A549 (cell line): Measurements from ENCODE around the gene SLC8A2. TPM values are rescaled to one million over a fixed set of nuclear protein-coding genes. Genes with fewer than 3 reads are reported as not detected.

ENCODE experiments used
- ATAC-seq, 2 experiments: fragments of 200-7000 bp in 1 of 2; fragments of >200 bp in 1 of 2; cut with Nextera tagmentation in 1 of 2; cut with Tn5 transposase in 1 of 2; 3 replicates each; pipeline versions ENCODE4 v1.8.0 to v1.9.1; 2018 to 2020; ENCODE audit warnings: mild to moderate bottlenecking in 1 of 2, moderate library complexity in 1 of 2
- CTCF ChIA-PET: fragments of 300-600 bp; sonication (Branson Sonifier 250); formaldehyde crosslinking; extraction: SDS; loops from one replicate; lab custom pipeline; 2021; ENCODE audit warnings: antibody characterized with exemption, inconsistent platforms; lab: Yijun Ruan, JAX
- POLR2A ChIA-PET: fragments of 350-600 bp; formaldehyde crosslinking; extraction: SDS; loops from one replicate; lab custom pipeline; 2021; ENCODE audit warnings: antibody characterized with exemption, inconsistent platforms; lab: Yijun Ruan, JAX
- DNase-seq, 2 experiments: peaks; one replicate each; pipeline versions ENCODE4 v3.0.0 to v3.0.0-alpha.2; 2011 to 2016; ENCODE audit warnings: low read depth in 1 of 2, low spot score in 1 of 2
- FAIRE-seq: peaks from 2 replicates; lab custom pipeline; 2011; peaks lifted over from hg19 to GRCh38; lab: Jason Lieb, UNC
- H3K27ac ChIP-seq, 2 experiments: fragments of >200 bp; sonication (Bioruptor Twin); formaldehyde crosslinking; 3 replicates each; pipeline ENCODE4 v1.5.1; 2016 to 2017
- H3K4me1 ChIP-seq: fragments of >200 bp; sonication (Bioruptor Twin); formaldehyde crosslinking; 3 replicates; pipeline ENCODE4 v1.6.1; 2016
- H3K4me2 ChIP-seq: fragments of >200 bp; sonication (Bioruptor Twin); formaldehyde crosslinking; 3 replicates; pipeline ENCODE4 v1.6.1; 2016
- H3K4me3 ChIP-seq: fragments of >200 bp; sonication (Bioruptor Twin); formaldehyde crosslinking; 3 replicates; pipeline ENCODE4 v1.5.1; 2016
- H3K9me3 ChIP-seq: fragments of >200 bp; sonication (Bioruptor Twin); formaldehyde crosslinking; 3 replicates; pipeline ENCODE4 v1.6.1; 2016
- ATOH8 ChIP-seq: fragments of 250-450 bp; sonication (Bioruptor Pico); IDR thresholded peaks from 2 replicates; pipeline ENCODE4 v1.5.0; 2020; ENCODE audit warnings: low read depth, mild to moderate bottlenecking, moderate library complexity
- CBX2 ChIP-seq: fragments of 200-600 bp; sonication (generic); IDR thresholded peaks from 2 replicates; pipeline ENCODE4 v1.6.1; 2016; ENCODE audit warnings: low read depth, mild to moderate bottlenecking, borderline replicate concordance
- CBX8 ChIP-seq: fragments of 200-600 bp; sonication (generic); IDR thresholded peaks from 2 replicates; pipeline ENCODE4 v1.6.1; 2016
- EHF ChIP-seq: fragments of 250-450 bp; sonication (Bioruptor Pico); IDR thresholded peaks from 2 replicates; pipeline ENCODE4 v1.5.0; 2020; ENCODE audit warnings: mild to moderate bottlenecking
- EHMT2 ChIP-seq: fragments of 200-600 bp; sonication (generic); IDR thresholded peaks from 2 replicates; pipeline ENCODE4 v1.6.1; 2016; ENCODE audit warnings: antibody characterized with exemption, low read depth, mild to moderate bottlenecking, moderate library complexity
- EP300 ChIP-seq, 2 experiments: fragments of >200 bp; sonication (Bioruptor Twin); formaldehyde crosslinking; IDR thresholded peaks; 2 replicates in 1 of 2; 3 replicates in 1 of 2; pipeline ENCODE4 v1.6.1; 2016 to 2017
- FOSL2 ChIP-seq, 2 experiments: fragments of 450-650 bp in 1 of 2; fragments of >200 bp in 1 of 2; sonication (Bioruptor Twin) in 1 of 2; formaldehyde crosslinking; IDR thresholded peaks; 2 replicates each; pipeline versions ENCODE4 v1.5.0 to v1.6.1; 2016 to 2020; ENCODE audit warnings: mild to moderate bottlenecking in 1 of 2, moderate library complexity in 1 of 2
- FOXS1 ChIP-seq: fragments of 250-450 bp; sonication (Bioruptor Pico); IDR thresholded peaks from 2 replicates; pipeline ENCODE4 v1.5.0; 2020; ENCODE audit warnings: mild to moderate bottlenecking, moderate library complexity
- NPAS2 ChIP-seq: fragments of 250-450 bp; sonication (Bioruptor Pico); IDR thresholded peaks from 2 replicates; pipeline ENCODE4 v1.8.0; 2022; ENCODE audit warnings: mild to moderate bottlenecking, moderate library complexity, borderline replicate concordance
- NR3C1 ChIP-seq: fragments of >200 bp; sonication (Bioruptor Twin); formaldehyde crosslinking; IDR thresholded peaks from 3 replicates; pipeline ENCODE4 v1.6.1; 2017
- POLR2A ChIP-seq: IDR thresholded peaks from 2 replicates; pipeline ENCODE4 v1.6.1; 2012; ENCODE audit warnings: mild to moderate bottlenecking, low read length
- REST ChIP-seq: fragments of 200-600 bp; sonication (generic); IDR thresholded peaks from 2 replicates; pipeline ENCODE4 v1.6.1; 2016; ENCODE audit warnings: antibody characterized with exemption, mild to moderate bottlenecking, moderate library complexity
- SMC3 ChIP-seq: fragments of >200 bp; sonication (Bioruptor Twin); formaldehyde crosslinking; IDR thresholded peaks from 3 replicates; pipeline ENCODE4 v1.6.1; 2018; ENCODE audit warnings: inconsistent platforms
- SREBF2 ChIP-seq: fragments of 450-650 bp; IDR thresholded peaks from 2 replicates; pipeline ENCODE4 v1.6.1; 2014; ENCODE audit warnings: mild to moderate bottlenecking, moderate library complexity
- ZC3H11A ChIP-seq: fragments of 450-650 bp; IDR thresholded peaks from 2 replicates; pipeline ENCODE4 v1.6.1; 2014; ENCODE audit warnings: antibody characterized with exemption, mild to moderate bottlenecking
- ZFP36 ChIP-seq: fragments of 450-650 bp; IDR thresholded peaks from 2 replicates; pipeline ENCODE4 v1.6.1; 2014; ENCODE audit warnings: borderline replicate concordance; ENCODE audit not compliant: partially characterized antibody
- ZSCAN20 ChIP-seq: fragments of 250-450 bp; sonication (Bioruptor Pico); IDR thresholded peaks from 2 replicates; pipeline ENCODE4 v1.8.0; 2022; ENCODE audit warnings: mild to moderate bottlenecking, moderate library complexity
- WGBS: methylation state at CpG from one replicate; pipeline ENCODE4 v1.1.6; 2017; ENCODE audit errors: missing lambda C conversion rate; 5-methylcytosine and 5-hydroxymethylcytosine counted together
- polyA plus RNA-seq, 4 experiments: library from polyadenylated mRNA; depleted of rRNA in 3 of 4; stranded (reverse); fragments of >200 nt; fragmentation: RNase III in 1 of 4; extraction: RNeasy Plus Mini Kit Qiagen cat#74134 plus additional on column Dnase treatment in 1 of 4; gene quantifications; 2 replicates in 3 of 4; 3 replicates in 1 of 4; pipeline ENCODE4 v1.2.3, GENCODE V29; 2011 to 2017
- TF ChIP-seq, protein P1 (sequence below): fragments of >200 bp; sonication (Bioruptor Twin); formaldehyde crosslinking; IDR thresholded peaks from 2 replicates; pipeline ENCODE4 v1.6.1; 2016

The SLC8A2 gene
- polyA plus RNA-seq, 2 of the 4 experiments (the other 2 are of a cell fraction), result 0.15 to 0.35 TPM

- H3K4me3 ChIP-seq, result no peak overlapping the region
- ATAC-seq (no peak), FAIRE-seq (no peak), DNase-seq (no peak)
- no peaks in the 10 kb centered on the region for H3K9me3 ChIP-seq
- ChIA-PET POLR2A (no interaction called here), CTCF (no interaction called here)
- H3K4me2 ChIP-seq, result no peak overlapping the region
- no peaks in the 10 kb centered on the region for H3K4me1 ChIP-seq
- WGBS, result 83% methylated on average over 14 of the region's 14 CpGs
- no peak overlapping the region for H3K27ac ChIP-seq
- TF ChIP-seq NPAS2 (no peak), ZFP36 (peak; percentile 70)
Observed at GRCh38 chr19:47408156-47408938, 63.3 kb downstream of the SLC8A2 start.

DNA sequence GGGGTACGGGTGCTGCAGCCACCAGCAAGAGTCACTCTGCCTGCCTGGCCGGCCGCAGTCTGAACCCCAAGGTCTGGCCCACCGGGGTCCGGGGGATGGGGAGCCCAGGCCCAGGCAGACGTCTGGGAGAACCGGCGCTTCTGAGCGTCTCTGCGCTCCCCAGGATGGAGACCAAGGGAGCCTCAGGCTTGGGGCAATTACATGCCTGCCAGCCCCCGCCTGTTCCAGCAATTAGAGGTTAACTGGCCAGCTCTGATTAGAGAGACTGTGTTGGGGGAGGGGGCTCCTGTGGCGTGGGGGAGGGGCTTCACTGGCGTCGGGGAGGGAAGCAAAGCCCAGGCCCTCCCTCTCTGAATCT is 64.3 kb downstream of the SLC8A2 start:
- WGBS, result 71% methylated on average over 14 of the region's 14 CpGs
- ATAC-seq, result no peak; a peak in 1 of 6 replicates
- CTCF ChIA-PET, result no interaction called here

DNA sequence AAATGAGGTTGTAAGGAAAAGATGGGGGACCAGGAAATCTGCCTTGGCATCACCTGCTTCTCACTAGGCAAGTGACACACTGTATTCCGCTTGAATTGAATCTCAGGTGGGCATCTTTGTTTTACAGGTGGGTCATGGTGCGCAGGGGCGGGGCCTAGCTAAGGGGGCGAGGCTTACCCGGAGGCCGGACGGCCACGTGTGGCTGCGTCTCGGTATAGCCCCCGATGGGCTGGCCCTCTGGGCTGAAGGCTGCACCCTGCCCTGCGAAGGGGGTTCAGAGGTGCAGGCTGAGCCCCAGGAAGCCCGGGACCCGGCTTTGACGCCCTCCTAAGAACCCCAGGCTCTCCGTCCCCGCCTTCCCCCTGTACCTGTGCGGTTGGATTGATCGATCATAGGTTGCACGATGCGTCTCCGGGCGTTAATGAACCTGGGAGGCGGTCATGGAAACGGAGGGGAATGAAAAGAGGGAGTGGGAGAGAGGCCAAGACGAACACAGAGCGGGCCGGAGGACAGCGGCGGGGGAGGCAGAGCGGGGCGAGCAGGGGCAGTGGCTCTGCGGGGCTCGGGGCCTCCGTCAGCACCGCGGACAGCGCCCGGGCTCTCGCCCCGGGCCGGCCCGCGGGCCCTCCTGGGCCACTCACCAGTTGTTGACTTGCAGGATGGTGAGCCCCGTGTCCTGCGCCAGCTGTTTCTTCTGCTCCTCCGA is 64.8 kb downstream of the SLC8A2 start:
- H3K27ac ChIP-seq, result no peak overlapping the region
- 81% methylated on average over 46 of the region's 47 CpGs for WGBS
- H3K4me2 ChIP-seq, result no peak overlapping the region
- peak; percentile 31 to 50; a peak in 5 of 6 replicates for ATAC-seq
- FAIRE-seq, result no peak
- DNase-seq, result no peak
- ChIA-PET CTCF (no interaction called here), POLR2A (no interaction called here)
- no peaks in the 10 kb centered on the region for H3K4me1 ChIP-seq
- H3K4me3 ChIP-seq, result no peak overlapping the region
- no peak for TF ChIP-seq CBX8
- peak; percentile 83 for TF ChIP-seq REST
- no peaks in the 10 kb centered on the region for H3K9me3 ChIP-seq

More for the DNA sequence above, 64.3 kb downstream of the SLC8A2 start:
- H3K27ac ChIP-seq, result no peak overlapping the region
- H3K4me1 ChIP-seq, result no peaks in the 10 kb centered on the region
- no peaks in the 10 kb centered on the region for H3K9me3 ChIP-seq
- H3K4me2 ChIP-seq, result no peak overlapping the region
- no peak for FAIRE-seq
- TF ChIP-seq NR3C1 (no peak), EP300 (IDR thresholded peaks at IDR 0.05) (no peak), FOXS1 (CRISPR knock-in tag) (no peak), ATOH8 (CRISPR knock-in tag) (no peak), ZSCAN20 (CRISPR knock-in tag) (no peak), ZC3H11A (no peak), SMC3 (no peak), SREBF2 (no peak), ZFP36 (no peak), POLR2A (no peak), CBX2 (no peak), EHF (CRISPR knock-in tag) (no peak), EHMT2 (no peak), FOSL2 (IDR thresholded peaks at IDR 0.05) (no peak), FOSL2 (CRISPR knock-in tag; IDR thresholded peaks at IDR 0.05) (no peak)
- TF ChIP-seq, protein P1, sequence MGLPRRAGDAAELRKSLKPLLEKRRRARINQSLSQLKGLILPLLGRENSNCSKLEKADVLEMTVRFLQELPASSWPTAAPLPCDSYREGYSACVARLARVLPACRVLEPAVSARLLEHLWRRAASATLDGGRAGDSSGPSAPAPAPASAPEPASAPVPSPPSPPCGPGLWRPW, result no peak
- DNase-seq, result no peak
- POLR2A ChIA-PET, result no interaction called here
- H3K4me3 ChIP-seq, result no peak overlapping the region
